ENCODE data around the gene HIP1R. TPM values are rescaled to one million over a fixed set of nuclear protein-coding genes. Genes with fewer than 3 reads are reported as not detected.

HIP1R gene
- total and polyA plus RNA-seq, 2 of the 8 experiments (the other 6 are each of a cell fraction or from before 2014, with no cell fraction given), result 11.2 to 14.5 TPM

- TF ChIP-seq, protein P1, sequence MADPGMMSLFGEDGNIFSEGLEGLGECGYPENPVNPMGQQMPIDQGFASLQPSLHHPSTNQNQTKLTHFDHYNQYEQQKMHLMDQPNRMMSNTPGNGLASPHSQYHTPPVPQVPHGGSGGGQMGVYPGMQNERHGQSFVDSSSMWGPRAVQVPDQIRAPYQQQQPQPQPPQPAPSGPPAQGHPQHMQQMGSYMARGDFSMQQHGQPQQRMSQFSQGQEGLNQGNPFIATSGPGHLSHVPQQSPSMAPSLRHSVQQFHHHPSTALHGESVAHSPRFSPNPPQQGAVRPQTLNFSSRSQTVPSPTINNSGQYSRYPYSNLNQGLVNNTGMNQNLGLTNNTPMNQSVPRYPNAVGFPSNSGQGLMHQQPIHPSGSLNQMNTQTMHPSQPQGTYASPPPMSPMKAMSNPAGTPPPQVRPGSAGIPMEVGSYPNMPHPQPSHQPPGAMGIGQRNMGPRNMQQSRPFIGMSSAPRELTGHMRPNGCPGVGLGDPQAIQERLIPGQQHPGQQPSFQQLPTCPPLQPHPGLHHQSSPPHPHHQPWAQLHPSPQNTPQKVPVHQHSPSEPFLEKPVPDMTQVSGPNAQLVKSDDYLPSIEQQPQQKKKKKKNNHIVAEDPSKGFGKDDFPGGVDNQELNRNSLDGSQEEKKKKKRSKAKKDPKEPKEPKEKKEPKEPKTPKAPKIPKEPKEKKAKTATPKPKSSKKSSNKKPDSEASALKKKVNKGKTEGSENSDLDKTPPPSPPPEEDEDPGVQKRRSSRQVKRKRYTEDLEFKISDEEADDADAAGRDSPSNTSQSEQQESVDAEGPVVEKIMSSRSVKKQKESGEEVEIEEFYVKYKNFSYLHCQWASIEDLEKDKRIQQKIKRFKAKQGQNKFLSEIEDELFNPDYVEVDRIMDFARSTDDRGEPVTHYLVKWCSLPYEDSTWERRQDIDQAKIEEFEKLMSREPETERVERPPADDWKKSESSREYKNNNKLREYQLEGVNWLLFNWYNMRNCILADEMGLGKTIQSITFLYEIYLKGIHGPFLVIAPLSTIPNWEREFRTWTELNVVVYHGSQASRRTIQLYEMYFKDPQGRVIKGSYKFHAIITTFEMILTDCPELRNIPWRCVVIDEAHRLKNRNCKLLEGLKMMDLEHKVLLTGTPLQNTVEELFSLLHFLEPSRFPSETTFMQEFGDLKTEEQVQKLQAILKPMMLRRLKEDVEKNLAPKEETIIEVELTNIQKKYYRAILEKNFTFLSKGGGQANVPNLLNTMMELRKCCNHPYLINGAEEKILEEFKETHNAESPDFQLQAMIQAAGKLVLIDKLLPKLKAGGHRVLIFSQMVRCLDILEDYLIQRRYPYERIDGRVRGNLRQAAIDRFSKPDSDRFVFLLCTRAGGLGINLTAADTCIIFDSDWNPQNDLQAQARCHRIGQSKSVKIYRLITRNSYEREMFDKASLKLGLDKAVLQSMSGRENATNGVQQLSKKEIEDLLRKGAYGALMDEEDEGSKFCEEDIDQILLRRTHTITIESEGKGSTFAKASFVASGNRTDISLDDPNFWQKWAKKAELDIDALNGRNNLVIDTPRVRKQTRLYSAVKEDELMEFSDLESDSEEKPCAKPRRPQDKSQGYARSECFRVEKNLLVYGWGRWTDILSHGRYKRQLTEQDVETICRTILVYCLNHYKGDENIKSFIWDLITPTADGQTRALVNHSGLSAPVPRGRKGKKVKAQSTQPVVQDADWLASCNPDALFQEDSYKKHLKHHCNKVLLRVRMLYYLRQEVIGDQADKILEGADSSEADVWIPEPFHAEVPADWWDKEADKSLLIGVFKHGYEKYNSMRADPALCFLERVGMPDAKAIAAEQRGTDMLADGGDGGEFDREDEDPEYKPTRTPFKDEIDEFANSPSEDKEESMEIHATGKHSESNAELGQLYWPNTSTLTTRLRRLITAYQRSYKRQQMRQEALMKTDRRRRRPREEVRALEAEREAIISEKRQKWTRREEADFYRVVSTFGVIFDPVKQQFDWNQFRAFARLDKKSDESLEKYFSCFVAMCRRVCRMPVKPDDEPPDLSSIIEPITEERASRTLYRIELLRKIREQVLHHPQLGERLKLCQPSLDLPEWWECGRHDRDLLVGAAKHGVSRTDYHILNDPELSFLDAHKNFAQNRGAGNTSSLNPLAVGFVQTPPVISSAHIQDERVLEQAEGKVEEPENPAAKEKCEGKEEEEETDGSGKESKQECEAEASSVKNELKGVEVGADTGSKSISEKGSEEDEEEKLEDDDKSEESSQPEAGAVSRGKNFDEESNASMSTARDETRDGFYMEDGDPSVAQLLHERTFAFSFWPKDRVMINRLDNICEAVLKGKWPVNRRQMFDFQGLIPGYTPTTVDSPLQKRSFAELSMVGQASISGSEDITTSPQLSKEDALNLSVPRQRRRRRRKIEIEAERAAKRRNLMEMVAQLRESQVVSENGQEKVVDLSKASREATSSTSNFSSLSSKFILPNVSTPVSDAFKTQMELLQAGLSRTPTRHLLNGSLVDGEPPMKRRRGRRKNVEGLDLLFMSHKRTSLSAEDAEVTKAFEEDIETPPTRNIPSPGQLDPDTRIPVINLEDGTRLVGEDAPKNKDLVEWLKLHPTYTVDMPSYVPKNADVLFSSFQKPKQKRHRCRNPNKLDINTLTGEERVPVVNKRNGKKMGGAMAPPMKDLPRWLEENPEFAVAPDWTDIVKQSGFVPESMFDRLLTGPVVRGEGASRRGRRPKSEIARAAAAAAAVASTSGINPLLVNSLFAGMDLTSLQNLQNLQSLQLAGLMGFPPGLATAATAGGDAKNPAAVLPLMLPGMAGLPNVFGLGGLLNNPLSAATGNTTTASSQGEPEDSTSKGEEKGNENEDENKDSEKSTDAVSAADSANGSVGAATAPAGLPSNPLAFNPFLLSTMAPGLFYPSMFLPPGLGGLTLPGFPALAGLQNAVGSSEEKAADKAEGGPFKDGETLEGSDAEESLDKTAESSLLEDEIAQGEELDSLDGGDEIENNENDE (IDR thresholded peaks at IDR 0.05; ENCODE audit: insufficient replicate concordance, low read length), result no peak
- TF ChIP-seq CHD1 (IDR thresholded peaks at IDR 0.05; ENCODE audit: low read depth, low read length) (no peak), PHF8 (conservative IDR thresholded peaks at IDR 0.05; ENCODE audit: low read depth, low read length) (no peak), ATF3 (IDR thresholded peaks at IDR 0.05; ENCODE audit: insufficient read depth, low read depth, low read length) (no peak), BRCA1 (IDR thresholded peaks at IDR 0.05; ENCODE audit: low read depth, low read length) (no peak)
- TF ChIP-seq, protein P2, sequence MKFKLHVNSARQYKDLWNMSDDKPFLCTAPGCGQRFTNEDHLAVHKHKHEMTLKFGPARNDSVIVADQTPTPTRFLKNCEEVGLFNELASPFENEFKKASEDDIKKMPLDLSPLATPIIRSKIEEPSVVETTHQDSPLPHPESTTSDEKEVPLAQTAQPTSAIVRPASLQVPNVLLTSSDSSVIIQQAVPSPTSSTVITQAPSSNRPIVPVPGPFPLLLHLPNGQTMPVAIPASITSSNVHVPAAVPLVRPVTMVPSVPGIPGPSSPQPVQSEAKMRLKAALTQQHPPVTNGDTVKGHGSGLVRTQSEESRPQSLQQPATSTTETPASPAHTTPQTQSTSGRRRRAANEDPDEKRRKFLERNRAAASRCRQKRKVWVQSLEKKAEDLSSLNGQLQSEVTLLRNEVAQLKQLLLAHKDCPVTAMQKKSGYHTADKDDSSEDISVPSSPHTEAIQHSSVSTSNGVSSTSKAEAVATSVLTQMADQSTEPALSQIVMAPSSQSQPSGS (IDR thresholded peaks at IDR 0.05; ENCODE audit: low read length), result no peak
Measured at GRCh38 chr12:122893208-122894153, 58.2 kb downstream of the HIP1R start (continued).
